Tibial nerve (tissue), 4 donors: ENCODE measurements around the gene ROBO1. TPM values are rescaled to one million over a fixed set of nuclear protein-coding genes. Genes with fewer than 3 reads are reported as not detected.

Experiments
- DNase-seq, 2 donors: peaks; one replicate each; pipeline ENCODE4 v3.0.0-alpha.2; 2019; ENCODE audit warnings: low spot score in 2 of 2
- H3K27ac ChIP-seq, 4 donors: fragments of 200-600 bp; sonication (generic) in 3 of 4; one replicate each; pipeline ENCODE4 v1.5.1; 2017 to 2019; ENCODE audit warnings: mild to moderate bottlenecking in 1 of 4
- H3K27me3 ChIP-seq, 2 donors: fragments of 200-600 bp; sonication (generic) in 1 of 2; one replicate each; pipeline versions ENCODE4 v1.5.1 to v1.6.0; 2017 to 2019
- H3K36me3 ChIP-seq, 3 donors: fragments of 200-600 bp; sonication (generic); one replicate each; pipeline ENCODE4 v1.5.1; 2018 to 2019
- H3K4me1 ChIP-seq, 4 donors: fragments of 200-600 bp; sonication (generic) in 3 of 4; one replicate each; pipeline ENCODE4 v1.5.1; 2017 to 2019
- H3K4me3 ChIP-seq, 4 donors: fragments of 200-600 bp; sonication (generic) in 3 of 4; one replicate each; pipeline ENCODE4 v1.5.1; 2017 to 2019; ENCODE audit warnings: mild to moderate bottlenecking in 1 of 4, moderate library complexity in 1 of 4
- H3K9me3 ChIP-seq, 4 donors: fragments of 200-600 bp; sonication (generic) in 3 of 4; one replicate each; pipeline ENCODE4 v1.5.1; 2017 to 2019
- EP300 ChIP-seq, 2 donors: sonication (generic); formaldehyde crosslinking; IDR thresholded peaks; one replicate each; pipeline ENCODE4 v1.6.1; 2017; ENCODE audit warnings: antibody characterized with exemption in 2 of 2, mild to moderate bottlenecking in 1 of 2
- POLR2A ChIP-seq, 2 donors: fragments of 450-650 bp; IDR thresholded peaks; one replicate each; pipeline ENCODE4 v1.6.1; 2017; ENCODE audit warnings: antibody characterized with exemption in 2 of 2, mild to moderate bottlenecking in 2 of 2, moderate library complexity in 2 of 2
- WGBS, 2 donors: methylation state at CpG; one replicate each; pipeline ENCODE4 v1.1.5; 2018; 5-methylcytosine and 5-hydroxymethylcytosine counted together
- total RNA-seq, 4 donors: library from RNA; depleted of rRNA; stranded (reverse); fragments of >200 nt; gene quantifications; one replicate each; pipeline ENCODE4 v1.1.0, GENCODE V29; 2016
- TF ChIP-seq, protein P1 (sequence below), 5 experiments: fragments of 200-600 bp in 3 of 5; fragments of 450-650 bp in 2 of 5; sonication (generic) in 3 of 5; IDR thresholded peaks; one replicate each; pipeline ENCODE4 v1.5.1; 2016 to 2019; ENCODE audit warnings: antibody characterized with exemption in 5 of 5, mild to moderate bottlenecking in 3 of 5, moderate library complexity in 2 of 5

The ROBO1 gene
- total RNA-seq, 4 donors from 2014 or later: 12.6 to 27.8 (median 23.1) TPM

DNA sequence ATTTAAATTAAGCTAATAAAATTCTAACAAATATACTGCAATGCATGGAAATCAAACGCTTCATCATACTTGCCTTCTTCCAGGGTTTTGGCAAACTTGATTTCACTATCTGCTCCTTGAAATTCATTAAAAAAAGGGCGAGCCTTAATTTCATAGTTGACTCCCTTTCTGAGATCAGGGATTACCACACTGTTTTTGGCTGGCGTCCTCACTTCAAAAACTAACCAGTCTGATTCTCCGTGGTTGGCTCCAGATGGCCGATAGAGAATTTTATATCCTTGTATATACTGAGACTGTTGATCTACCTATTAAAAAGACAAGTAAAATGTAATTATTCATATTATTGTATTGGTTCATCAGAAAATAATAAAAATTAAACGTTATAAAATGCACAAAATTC is 1106.8 kb downstream of the ROBO1 start:
- TF ChIP-seq, protein P1, sequence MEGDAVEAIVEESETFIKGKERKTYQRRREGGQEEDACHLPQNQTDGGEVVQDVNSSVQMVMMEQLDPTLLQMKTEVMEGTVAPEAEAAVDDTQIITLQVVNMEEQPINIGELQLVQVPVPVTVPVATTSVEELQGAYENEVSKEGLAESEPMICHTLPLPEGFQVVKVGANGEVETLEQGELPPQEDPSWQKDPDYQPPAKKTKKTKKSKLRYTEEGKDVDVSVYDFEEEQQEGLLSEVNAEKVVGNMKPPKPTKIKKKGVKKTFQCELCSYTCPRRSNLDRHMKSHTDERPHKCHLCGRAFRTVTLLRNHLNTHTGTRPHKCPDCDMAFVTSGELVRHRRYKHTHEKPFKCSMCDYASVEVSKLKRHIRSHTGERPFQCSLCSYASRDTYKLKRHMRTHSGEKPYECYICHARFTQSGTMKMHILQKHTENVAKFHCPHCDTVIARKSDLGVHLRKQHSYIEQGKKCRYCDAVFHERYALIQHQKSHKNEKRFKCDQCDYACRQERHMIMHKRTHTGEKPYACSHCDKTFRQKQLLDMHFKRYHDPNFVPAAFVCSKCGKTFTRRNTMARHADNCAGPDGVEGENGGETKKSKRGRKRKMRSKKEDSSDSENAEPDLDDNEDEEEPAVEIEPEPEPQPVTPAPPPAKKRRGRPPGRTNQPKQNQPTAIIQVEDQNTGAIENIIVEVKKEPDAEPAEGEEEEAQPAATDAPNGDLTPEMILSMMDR (IDR thresholded peaks at IDR 0.05): no peak
- TF ChIP-seq EP300 (IDR thresholded peaks at IDR 0.05) (no peak), POLR2A (IDR thresholded peaks at IDR 0.05) (no peak)
- Histone ChIP-seq H3K27ac (no peak overlapping the region), H3K36me3 (peaks cover 0 to 8% (median 0%) of the 10 kb centered on the region in 3 donors), H3K9me3 (no peaks in the 10 kb centered on the region), H3K4me1 (no peaks in the 10 kb centered on the region), H3K4me3 (no peak overlapping the region), H3K27me3 (no peaks in the 10 kb centered on the region)
- peak in 1 of 2 donors; percentile 52 for DNase-seq
- 68 to 70% methylated on average over 6 of the region's 6 CpGs for WGBS, 2 donors

DNA sequence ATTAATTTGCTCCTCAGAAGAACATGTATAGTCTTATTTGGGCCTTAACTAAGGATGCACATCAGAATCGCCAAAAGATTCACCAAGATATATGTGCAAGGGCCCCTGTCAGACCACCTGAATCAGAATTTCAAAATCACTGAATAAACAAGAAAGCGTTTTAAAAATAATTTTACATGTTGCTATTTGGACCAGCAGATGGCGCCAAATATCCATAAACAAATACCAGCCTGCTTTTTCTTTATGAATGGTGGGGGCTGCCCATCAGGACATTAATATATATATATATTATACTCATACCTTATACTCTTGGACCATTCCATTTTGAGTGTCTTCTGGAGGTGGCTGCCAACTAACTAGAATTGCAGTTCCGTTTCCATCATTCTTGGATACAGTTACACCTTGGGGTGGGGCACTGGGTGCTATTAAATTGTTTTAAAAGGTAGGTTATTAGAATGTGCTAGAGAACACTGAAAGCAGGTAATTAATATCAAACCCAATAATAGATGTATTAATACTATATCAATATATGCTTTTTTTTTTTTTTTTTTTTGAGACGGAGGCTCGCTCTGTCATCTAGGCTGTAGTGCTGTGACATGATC is 1108.3 kb downstream of the ROBO1 start:
- H3K9me3 ChIP-seq: no peaks in the 10 kb centered on the region
- TF ChIP-seq POLR2A (IDR thresholded peaks at IDR 0.05) (no peak), EP300 (IDR thresholded peaks at IDR 0.05) (no peak)
- TF ChIP-seq, protein P1 (IDR thresholded peaks at IDR 0.05): peak; percentile 49 to 70 (median 67)
- no peak overlapping the region for H3K4me3 ChIP-seq
- H3K36me3 ChIP-seq: peaks cover 0 to 8% (median 0%) of the 10 kb centered on the region in 3 donors
- 49 to 51% methylated on average over 6 of the region's 6 CpGs for WGBS, 2 donors
- DNase-seq: peak in 1 of 2 donors; percentile 71
- H3K27me3 ChIP-seq: no peaks in the 10 kb centered on the region
- H3K4me1 ChIP-seq: no peaks in the 10 kb centered on the region
- H3K27ac ChIP-seq: no peak overlapping the region

DNA sequence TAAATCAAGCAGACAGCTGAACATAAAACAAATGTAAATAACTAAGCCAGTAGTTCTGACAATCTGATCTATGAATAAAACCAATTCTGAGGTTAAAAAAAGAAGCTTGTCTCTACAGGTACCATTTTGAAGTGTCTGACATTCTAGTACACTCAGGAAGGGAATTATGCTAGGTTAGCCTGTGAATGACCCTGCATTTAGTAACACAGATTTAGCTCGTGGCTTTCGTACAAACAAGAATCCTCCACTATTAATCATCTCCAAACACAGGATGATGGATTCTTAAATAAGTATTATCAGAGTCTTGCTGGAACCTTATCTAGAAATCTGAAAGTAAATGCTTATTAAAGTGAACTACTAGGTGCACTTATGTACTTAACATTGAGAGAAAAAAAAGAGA is 1120.1 kb downstream of the ROBO1 start:
- TF ChIP-seq POLR2A (IDR thresholded peaks at IDR 0.05) (no peak), EP300 (IDR thresholded peaks at IDR 0.05) (no peak)
- TF ChIP-seq, protein P1 (IDR thresholded peaks at IDR 0.05): no peak
- H3K9me3 ChIP-seq: no peaks in the 10 kb centered on the region
- DNase-seq: no peak
- H3K27ac ChIP-seq: no peak overlapping the region
- H3K4me3 ChIP-seq: no peak overlapping the region
- no peaks in the 10 kb centered on the region for H3K27me3 ChIP-seq
- no peaks in the 10 kb centered on the region for H3K36me3 ChIP-seq
- H3K4me1 ChIP-seq: no peaks in the 10 kb centered on the region
- 36 to 44% methylated on average over 2 of the region's 2 CpGs for WGBS, 2 donors

DNA sequence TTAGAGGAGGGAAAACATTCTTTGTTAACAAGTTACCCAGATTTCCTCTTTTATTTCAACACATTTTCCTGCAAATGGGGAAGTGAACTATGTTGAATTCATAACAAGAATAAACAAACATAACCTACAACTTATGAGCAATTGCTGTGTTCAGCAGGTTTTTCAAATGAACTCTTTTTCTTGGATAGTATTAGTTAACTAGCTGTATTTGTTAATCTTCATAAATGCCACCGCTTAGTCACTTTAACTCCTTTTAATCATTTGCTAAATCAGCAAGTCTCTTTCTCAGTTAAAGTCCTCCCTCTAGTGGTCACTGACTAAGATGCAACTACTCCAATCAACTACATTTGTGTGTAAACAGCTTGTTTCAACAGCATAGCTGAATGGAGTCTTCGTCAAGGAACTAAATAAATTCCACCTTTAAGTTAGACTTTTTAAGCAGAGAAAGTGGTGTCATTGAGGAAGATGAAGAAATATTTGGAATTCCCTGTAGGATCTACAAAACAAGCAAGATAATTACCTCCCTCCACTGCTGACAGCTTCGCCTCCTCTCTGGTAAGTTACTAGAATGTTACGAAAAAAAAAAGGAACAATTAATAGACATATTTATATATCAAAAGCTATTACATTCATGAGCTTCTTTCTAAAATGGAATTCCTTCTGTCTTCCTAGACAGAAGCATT is 1122.0 kb downstream of the ROBO1 start:
- Histone ChIP-seq H3K4me1 (no peaks in the 10 kb centered on the region), H3K4me3 (no peak overlapping the region), H3K9me3 (no peaks in the 10 kb centered on the region), H3K27ac (no peak overlapping the region), H3K27me3 (no peaks in the 10 kb centered on the region), H3K36me3 (no peaks in the 10 kb centered on the region)
- TF ChIP-seq, protein P1 (IDR thresholded peaks at IDR 0.05): peak; percentile 56 to 85 (median 75)
- no peak for TF ChIP-seq EP300 (IDR thresholded peaks at IDR 0.05)
- no peak for TF ChIP-seq POLR2A (IDR thresholded peaks at IDR 0.05)
- DNase-seq: peak in 1 of 2 donors; percentile 59
- 48 to 53% methylated on average over 4 of the region's 4 CpGs for WGBS, 2 donors

DNA sequence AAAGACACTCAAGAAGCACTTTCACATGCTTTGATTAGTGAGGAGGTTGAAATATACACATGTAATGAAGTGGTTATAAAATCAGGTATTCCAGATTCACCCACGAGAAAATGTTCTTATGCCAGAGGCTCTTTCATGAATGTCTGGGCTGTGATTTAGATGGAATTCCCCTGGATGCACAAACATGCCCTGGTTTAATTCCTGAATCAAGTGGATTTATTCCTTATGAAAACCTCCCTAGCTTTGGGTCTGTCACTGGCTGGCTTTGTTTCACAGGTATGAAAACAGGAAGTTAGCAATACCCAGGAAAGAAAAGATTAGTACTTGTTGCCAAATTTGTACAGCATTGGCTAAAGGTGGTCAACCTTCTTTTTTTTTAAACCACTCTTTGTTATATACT is 1123.0 kb downstream of the ROBO1 start:
- Histone ChIP-seq H3K27me3 (no peaks in the 10 kb centered on the region), H3K4me1 (no peaks in the 10 kb centered on the region), H3K4me3 (no peak overlapping the region), H3K9me3 (no peaks in the 10 kb centered on the region), H3K36me3 (no peaks in the 10 kb centered on the region), H3K27ac (no peak overlapping the region)
- DNase-seq: no peak
- TF ChIP-seq EP300 (IDR thresholded peaks at IDR 0.05) (no peak), POLR2A (IDR thresholded peaks at IDR 0.05) (no peak)
- TF ChIP-seq, protein P1 (IDR thresholded peaks at IDR 0.05): no peak
- 48 to 54% methylated on average over 1 of the region's 1 CpG for WGBS, 2 donors
